Astrocyte (in vitro differentiated cells and primary cell): Measurements from ENCODE around the gene MTF1. TPM values are rescaled to one million over a fixed set of nuclear protein-coding genes. Genes with fewer than 3 reads are reported as not detected.

Source experiments
- DNase-seq: peaks from one replicate; pipeline ENCODE4 v3.0.0-alpha.2; 2010; ENCODE audit warnings: low read depth
- FAIRE-seq: peaks from 2 replicates; lab custom pipeline; 2011; peaks lifted over from hg19 to GRCh38; lab: Jason Lieb, UNC
- H2AFZ ChIP-seq: 2 replicates; pipeline ENCODE4 v1.6.0; 2012; ENCODE audit warnings: low read depth, low read length, inconsistent platforms
- H3K27ac ChIP-seq: 2 replicates; pipeline ENCODE4 v1.5.1; 2011; ENCODE audit warnings: low read depth, low read length, inconsistent platforms
- H3K27me3 ChIP-seq: 2 replicates; pipeline ENCODE4 v1.6.0; 2011; ENCODE audit warnings: low read length, inconsistent platforms; ENCODE audit not compliant: insufficient read depth
- H3K36me3 ChIP-seq: 2 replicates; pipeline ENCODE4 v1.5.1; 2011; ENCODE audit warnings: low read length, inconsistent platforms; ENCODE audit not compliant: insufficient read depth
- H3K4me1 ChIP-seq: 2 replicates; pipeline ENCODE4 v1.5.1; 2011; ENCODE audit warnings: low read length, inconsistent platforms; ENCODE audit not compliant: insufficient read depth
- H3K4me2 ChIP-seq: 2 replicates; pipeline ENCODE4 v1.6.0; 2012; ENCODE audit warnings: low read length, inconsistent platforms
- H3K4me3 ChIP-seq: 2 replicates; pipeline ENCODE4 v1.5.1; 2011; ENCODE audit warnings: low read depth, mild to moderate bottlenecking, low read length, inconsistent platforms; ENCODE audit not compliant: insufficient read depth
- H3K79me2 ChIP-seq: 2 replicates; pipeline ENCODE4 v1.6.0; 2012; ENCODE audit warnings: mild to moderate bottlenecking, low read length, inconsistent platforms; ENCODE audit not compliant: insufficient read depth
- H3K9ac ChIP-seq: 2 replicates; pipeline ENCODE4 v1.6.0; 2012; ENCODE audit warnings: mild to moderate bottlenecking, low read length, inconsistent platforms
- H3K9me3 ChIP-seq: 2 replicates; pipeline ENCODE4 v1.5.1; 2012; ENCODE audit warnings: low read depth, mild to moderate bottlenecking, low read length, inconsistent platforms; ENCODE audit not compliant: insufficient read depth
- H4K20me1 ChIP-seq: 2 replicates; pipeline ENCODE4 v1.6.0; 2012; ENCODE audit warnings: low read length, inconsistent platforms; ENCODE audit not compliant: insufficient read depth
- H3K27ac Mint-ChIP-seq: one replicate; pipeline ENCODE4 v1.8.0; 2021; ENCODE audit warnings: mild to moderate bottlenecking, mixed read lengths; ENCODE audit not compliant: unreplicated experiment
- H3K27me3 Mint-ChIP-seq: one replicate; pipeline ENCODE4 v1.8.0; 2021; ENCODE audit warnings: low read depth, mixed read lengths; ENCODE audit not compliant: unreplicated experiment
- H3K36me3 Mint-ChIP-seq: one replicate; pipeline ENCODE4 v1.8.0; 2021; ENCODE audit warnings: low read depth, mixed read lengths; ENCODE audit not compliant: unreplicated experiment
- H3K4me1 Mint-ChIP-seq: one replicate; pipeline ENCODE4 v1.8.0; 2021; ENCODE audit warnings: low read depth, mixed read lengths; ENCODE audit not compliant: unreplicated experiment
- H3K4me3 Mint-ChIP-seq: one replicate; pipeline ENCODE4 v1.8.0; 2021; ENCODE audit warnings: mild to moderate bottlenecking, moderate library complexity, mixed read lengths; ENCODE audit not compliant: unreplicated experiment
- H3K9me3 Mint-ChIP-seq: one replicate; pipeline ENCODE4 v1.8.0; 2021; ENCODE audit warnings: mild to moderate bottlenecking, mixed read lengths; ENCODE audit not compliant: unreplicated experiment
- CTCF ChIP-seq: IDR thresholded peaks from 2 replicates; pipeline ENCODE4 v1.5.1; 2011; ENCODE audit warnings: low read depth, mild to moderate bottlenecking, inconsistent platforms, low read length, moderate library complexity; ENCODE audit not compliant: insufficient read depth
- EZH2 ChIP-seq: IDR thresholded peaks from 2 replicates; pipeline ENCODE4 v1.6.1; 2012; ENCODE audit warnings: mild to moderate bottlenecking, low read length, inconsistent platforms; ENCODE audit not compliant: insufficient read depth
- total RNA-seq: library from RNA; stranded (reverse); gene quantifications from 2 replicates; pipeline ENCODE4 v1.2.1, GENCODE V29; 2021

Gene MTF1
- total RNA-seq, 1 donor from 2014 or later, result 16.7 TPM

- Mint-ChIP-seq H3K27me3 (no peaks in the 10 kb centered on the region), H3K27ac (no peak overlapping the region), H3K4me1 (no peaks in the 10 kb centered on the region), H3K36me3 (peaks cover 24% of the 10 kb centered on the region), H3K9me3 (no peaks in the 10 kb centered on the region), H3K4me3 (no peak overlapping the region)
- H4K20me1 ChIP-seq, result no peaks in the 10 kb centered on the region
- H3K9me3 ChIP-seq, result no peaks in the 10 kb centered on the region
- H3K36me3 ChIP-seq, result peaks cover 39% of the 10 kb centered on the region
- H3K4me2 ChIP-seq, result no peak overlapping the region
- FAIRE-seq (no peak), DNase-seq (no peak)
- H3K79me2 ChIP-seq, result no peaks in the 10 kb centered on the region
- H3K9ac ChIP-seq, result no peak overlapping the region
- H3K4me1 ChIP-seq, result no peaks in the 10 kb centered on the region
- H3K27me3 ChIP-seq, result no peaks in the 10 kb centered on the region
- TF ChIP-seq EZH2, result no peak
- TF ChIP-seq CTCF, result no peak
- no peak overlapping the region for H2AFZ ChIP-seq
- no peak overlapping the region for H3K27ac ChIP-seq
- H3K4me3 ChIP-seq, result no peak overlapping the region
Observed at GRCh38 chr1:37883671-37884070, 24.3 kb upstream of the MTF1 start.

DNA sequence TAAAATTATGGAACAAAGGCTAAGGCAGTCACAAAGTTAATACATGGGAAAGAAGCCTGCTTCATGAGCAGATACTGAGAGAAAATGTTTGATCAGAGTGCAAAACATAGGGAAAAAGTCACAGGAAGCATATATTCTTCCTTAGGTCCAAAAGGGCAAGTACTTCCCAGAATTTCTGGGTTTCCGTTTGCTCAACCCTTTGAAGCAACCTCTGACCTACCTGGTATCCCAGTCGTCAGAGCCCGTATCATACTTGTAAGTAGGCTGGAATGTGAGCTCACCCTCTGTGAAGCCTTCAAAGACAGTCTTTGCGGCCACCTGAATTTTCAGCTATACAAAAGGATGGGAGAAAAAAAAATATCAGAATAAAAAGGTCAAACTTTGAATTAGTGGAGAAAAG is 20.5 kb upstream of the MTF1 start:
- DNase-seq (no peak), FAIRE-seq (no peak)
- Histone ChIP-seq H3K4me1 (no peaks in the 10 kb centered on the region), H3K27me3 (no peaks in the 10 kb centered on the region), H2AFZ (no peak overlapping the region), H3K79me2 (no peaks in the 10 kb centered on the region), H3K36me3 (peaks cover 23% of the 10 kb centered on the region), H3K9me3 (no peaks in the 10 kb centered on the region), H3K4me2 (no peak overlapping the region), H3K4me3 (no peak overlapping the region), H3K9ac (no peak overlapping the region), H4K20me1 (no peaks in the 10 kb centered on the region), H3K27ac (no peak overlapping the region)
- peaks cover 18% of the 10 kb centered on the region for H3K36me3 Mint-ChIP-seq
- H3K4me3 Mint-ChIP-seq, result no peak overlapping the region
- H3K27me3 Mint-ChIP-seq, result no peaks in the 10 kb centered on the region
- no peaks in the 10 kb centered on the region for H3K4me1 Mint-ChIP-seq
- H3K27ac Mint-ChIP-seq, result no peak overlapping the region
- no peaks in the 10 kb centered on the region for H3K9me3 Mint-ChIP-seq
- no peak for TF ChIP-seq CTCF

DNA sequence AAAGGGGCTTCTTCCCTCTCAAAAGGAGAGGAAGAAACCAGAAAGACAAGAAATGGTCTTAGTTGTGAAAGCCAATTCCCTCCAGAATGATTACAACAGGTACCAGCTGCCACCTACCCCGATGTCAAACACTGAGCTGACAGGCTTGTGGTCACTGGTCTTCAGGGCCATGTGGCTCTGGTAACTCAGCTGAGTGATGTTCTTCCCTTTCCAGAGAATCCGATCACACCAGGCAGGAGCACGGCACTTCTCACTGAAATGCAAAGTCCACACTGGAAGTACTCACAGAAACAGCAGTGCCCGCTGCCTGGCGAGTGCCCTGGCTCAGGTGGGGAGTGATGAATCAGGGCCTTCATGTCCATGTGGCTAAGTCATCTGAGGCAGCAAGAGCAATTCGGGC is 18.7 kb upstream of the MTF1 start:
- no peak overlapping the region for H3K4me3 Mint-ChIP-seq
- H3K36me3 Mint-ChIP-seq, result peaks cover 19% of the 10 kb centered on the region
- Histone ChIP-seq H3K27me3 (no peaks in the 10 kb centered on the region), H4K20me1 (no peaks in the 10 kb centered on the region), H2AFZ (no peak overlapping the region), H3K36me3 (peaks cover 35% of the 10 kb centered on the region), H3K4me1 (no peaks in the 10 kb centered on the region), H3K4me2 (no peak overlapping the region), H3K4me3 (no peak overlapping the region), H3K27ac (no peak overlapping the region), H3K79me2 (no peaks in the 10 kb centered on the region), H3K9me3 (no peaks in the 10 kb centered on the region), H3K9ac (no peak overlapping the region)
- TF ChIP-seq CTCF (no peak), EZH2 (no peak)
- no peaks in the 10 kb centered on the region for H3K27me3 Mint-ChIP-seq
- H3K27ac Mint-ChIP-seq, result no peak overlapping the region
- no peaks in the 10 kb centered on the region for H3K4me1 Mint-ChIP-seq
- no peak for FAIRE-seq
- no peak for DNase-seq
- H3K9me3 Mint-ChIP-seq, result no peaks in the 10 kb centered on the region
